Measurements from ENCODE around the gene HCFC1R1. TPM values are rescaled to one million over a fixed set of nuclear protein-coding genes. Genes with fewer than 3 reads are reported as not detected.

The HCFC1R1 gene
- total RNA-seq, 1 experiment from 2014 or later: 75.4 TPM

GRCh38 chr16:3029491-3030221, 5.9 kb upstream of the HCFC1R1 start:
- CTCF ChIA-PET: interaction anchor here (0.8 to 0.9 kb wide), 2 partner anchors 100 to 120 kb away, joined by 4 to 7 read pairs; no protein-coding TSS in a partner anchor
- H3K4me1 Mint-ChIP-seq (ENCODE audit: low read depth, unreplicated experiment): no peaks in the 10 kb centered on the region

GRCh38 chr16:3028716-3029319, 5.1 kb upstream of the HCFC1R1 start:
- Mint-ChIP-seq H3K9me3 (ENCODE audit: low read depth, unreplicated experiment) (no peaks in the 10 kb centered on the region), H3K4me3 (ENCODE audit: low read depth, unreplicated experiment) (no peak overlapping the region), H3K4me1 (ENCODE audit: low read depth, unreplicated experiment) (peaks cover 7% of the 10 kb centered on the region), H3K36me3 (ENCODE audit: insufficient read depth, unreplicated experiment) (peaks cover 82% of the 10 kb centered on the region), H3K27ac (ENCODE audit: unreplicated experiment) (no peak overlapping the region), H3K27me3 (ENCODE audit: unreplicated experiment) (no peaks in the 10 kb centered on the region)
- BruUV-seq (replicated peaks): no TSS peak
- no peak for DNase-seq
- CTCF ChIA-PET: interaction anchor here (0.6 to 1.3 kb wide), 5 partner anchors 9 to 776 kb away, joined by 4 to 12 read pairs (median 6); partner anchors contain the start of gene TNFRSF12A
- TF ChIP-seq CTCF (IDR thresholded peaks at IDR 0.05; ENCODE audit: unreplicated experiment): no peak
- intact Hi-C loops (cut with micrococcal nuclease; ENCODE audit: unreplicated experiment): no loop called here

More at GRCh38 chr16:3029491-3030221, 5.9 kb upstream of the HCFC1R1 start:
- Mint-ChIP-seq H3K4me3 (ENCODE audit: low read depth, unreplicated experiment) (no peak overlapping the region), H3K36me3 (ENCODE audit: insufficient read depth, unreplicated experiment) (peaks cover 74% of the 10 kb centered on the region), H3K27me3 (ENCODE audit: unreplicated experiment) (no peaks in the 10 kb centered on the region), H3K9me3 (ENCODE audit: low read depth, unreplicated experiment) (no peaks in the 10 kb centered on the region), H3K27ac (ENCODE audit: unreplicated experiment) (peak overlapping the region; percentile 21)
- TF ChIP-seq CTCF (IDR thresholded peaks at IDR 0.05; ENCODE audit: unreplicated experiment): no peak
- BruUV-seq (replicated peaks): no TSS peak
- intact Hi-C loops (cut with micrococcal nuclease; ENCODE audit: unreplicated experiment): no loop called here
- no peak for DNase-seq

- TF ChIP-seq CTCF (IDR thresholded peaks at IDR 0.05; ENCODE audit: unreplicated experiment): peak; percentile 55
- no peaks in the 10 kb centered on the region for H3K27me3 Mint-ChIP-seq (ENCODE audit: unreplicated experiment)
- CTCF ChIA-PET: interaction anchor here (0.6 to 1.5 kb wide), 5 partner anchors 8 to 776 kb away, joined by 4 to 12 read pairs (median 5); partner anchors contain the start of gene TNFRSF12A
- peak overlapping the region; percentile 63 for H3K27ac Mint-ChIP-seq (ENCODE audit: unreplicated experiment)
- no TSS peak for BruUV-seq (replicated peaks)
- intact Hi-C loops (cut with micrococcal nuclease; ENCODE audit: unreplicated experiment): no loop called here
- no peak overlapping the region for H3K4me3 Mint-ChIP-seq (ENCODE audit: low read depth, unreplicated experiment)
- H3K9me3 Mint-ChIP-seq (ENCODE audit: low read depth, unreplicated experiment): no peaks in the 10 kb centered on the region
- DNase-seq: peak; percentile 65
- peaks cover 11% of the 10 kb centered on the region for H3K4me1 Mint-ChIP-seq (ENCODE audit: low read depth, unreplicated experiment)
- H3K36me3 Mint-ChIP-seq (ENCODE audit: insufficient read depth, unreplicated experiment): peaks cover 86% of the 10 kb centered on the region
Observed at GRCh38 chr16:3027983-3028715, 4.4 kb upstream of the HCFC1R1 start.

GRCh38 chr16:3027489-3027795, 3.7 kb upstream of the HCFC1R1 start:
- peaks cover 89% of the 10 kb centered on the region for H3K36me3 Mint-ChIP-seq (ENCODE audit: insufficient read depth, unreplicated experiment)
- intact Hi-C loops (cut with micrococcal nuclease; ENCODE audit: unreplicated experiment): no loop called here
- TF ChIP-seq CTCF (IDR thresholded peaks at IDR 0.05; ENCODE audit: unreplicated experiment): no peak
- H3K4me3 Mint-ChIP-seq (ENCODE audit: low read depth, unreplicated experiment): no peak overlapping the region
- no peaks in the 10 kb centered on the region for H3K27me3 Mint-ChIP-seq (ENCODE audit: unreplicated experiment)
- H3K9me3 Mint-ChIP-seq (ENCODE audit: low read depth, unreplicated experiment): no peaks in the 10 kb centered on the region
- peak overlapping the region; percentile 63 for H3K27ac Mint-ChIP-seq (ENCODE audit: unreplicated experiment)
- peaks cover 18% of the 10 kb centered on the region for H3K4me1 Mint-ChIP-seq (ENCODE audit: low read depth, unreplicated experiment)
- CTCF ChIA-PET: interaction anchor here (0.6 to 1.5 kb wide), 3 partner anchors 24 to 1745 kb away, joined by 3 to 12 read pairs (median 4); no protein-coding TSS in a partner anchor
- BruUV-seq (replicated peaks): no TSS peak
- no peak for DNase-seq

Data from Calu3 (cell line).